HepG2 (cell line): ENCODE data around the gene ADSS1. TPM values are rescaled to one million over a fixed set of nuclear protein-coding genes. Genes with fewer than 3 reads are reported as not detected.

Experiments used
- ATAD3A ChIP-seq: sonication (generic); formaldehyde crosslinking; IDR thresholded peaks from 2 replicates; pipeline ENCODE4 v1.4.0; 2020; ENCODE audit warnings: missing genetic modification reagents
- FOSL1 ChIP-seq: sonication (generic); formaldehyde crosslinking; IDR thresholded peaks from 2 replicates; pipeline ENCODE4 v1.9.0; 2021; ENCODE audit warnings: missing genetic modification reagents, borderline replicate concordance
- HES4 ChIP-seq: sonication (generic); formaldehyde crosslinking; IDR thresholded peaks from 2 replicates; pipeline ENCODE4 v1.9.0; 2021; ENCODE audit warnings: mild to moderate bottlenecking, missing genetic modification reagents, borderline replicate concordance
- HIC2 ChIP-seq: sonication (generic); formaldehyde crosslinking; IDR thresholded peaks from 2 replicates; pipeline ENCODE4 v1.9.0; 2022; ENCODE audit warnings: low read depth, missing genetic modification reagents
- IKZF1 ChIP-seq: fragments of 450-650 bp; IDR thresholded peaks from 2 replicates; pipeline ENCODE4 v1.7.1; 2016
- KAT8 ChIP-seq: IDR thresholded peaks from 2 replicates; pipeline ENCODE4 v1.6.1; 2016; ENCODE audit warnings: missing genetic modification reagents, missing compliant biosample characterization
- MXD3 ChIP-seq: IDR thresholded peaks from 2 replicates; pipeline ENCODE4 v1.6.1; 2016; ENCODE audit warnings: mild to moderate bottlenecking, missing biosample characterization, missing genetic modification reagents
- MZF1 ChIP-seq: sonication (generic); formaldehyde crosslinking; IDR thresholded peaks from 2 replicates; pipeline ENCODE4 v1.8.1; 2023; ENCODE audit warnings: mild to moderate bottlenecking, missing genetic modification reagents, borderline replicate concordance
- PHF21A ChIP-seq: sonication (generic); formaldehyde crosslinking; IDR thresholded peaks from 2 replicates; pipeline ENCODE4 v1.5.0; 2020; ENCODE audit warnings: mild to moderate bottlenecking, missing genetic modification reagents
- POGK ChIP-seq: sonication (generic); formaldehyde crosslinking; conservative IDR thresholded peaks from 2 replicates; pipeline ENCODE4 v1.8.0; 2022; ENCODE audit warnings: mild to moderate bottlenecking, moderate library complexity, missing genetic modification reagents
- SMARCE1 ChIP-seq: fragments of 450-650 bp; IDR thresholded peaks from 2 replicates; pipeline ENCODE4 v1.6.1; 2017; ENCODE audit warnings: borderline replicate concordance
- TMF1 ChIP-seq: sonication (generic); formaldehyde crosslinking; IDR thresholded peaks from 2 replicates; pipeline ENCODE4 v1.8.1; 2022; ENCODE audit warnings: low read depth, missing genetic modification reagents
- ZBTB14 ChIP-seq: sonication (generic); formaldehyde crosslinking; IDR thresholded peaks from 2 replicates; pipeline ENCODE4 v1.4.0; 2020; ENCODE audit warnings: missing genetic modification reagents
- ZBTB2 ChIP-seq: sonication (generic); formaldehyde crosslinking; IDR thresholded peaks from 2 replicates; pipeline ENCODE4 v1.8.0; 2022; ENCODE audit warnings: low read depth, missing genetic modification reagents
- ZBTB46 ChIP-seq: sonication (generic); formaldehyde crosslinking; IDR thresholded peaks from 2 replicates; pipeline ENCODE4 v1.4.0; 2020; ENCODE audit warnings: mild to moderate bottlenecking, missing genetic modification reagents, borderline replicate concordance
- ZFP91 ChIP-seq: sonication (generic); formaldehyde crosslinking; IDR thresholded peaks from 2 replicates; pipeline ENCODE4 v1.9.0; 2022; ENCODE audit warnings: missing genetic modification reagents, mild to moderate bottlenecking, borderline replicate concordance
- ZNF746 ChIP-seq: sonication (generic); formaldehyde crosslinking; IDR thresholded peaks from 2 replicates; pipeline ENCODE4 v1.8.0; 2022; ENCODE audit warnings: mild to moderate bottlenecking, missing genetic modification reagents
- ZNF75D ChIP-seq: sonication (generic); formaldehyde crosslinking; IDR thresholded peaks from 2 replicates; pipeline ENCODE4 v1.8.1; 2023; ENCODE audit warnings: missing genetic modification reagents, mild to moderate bottlenecking, borderline replicate concordance
- polyA plus RNA-seq, 8 experiments: library from polyadenylated mRNA; depleted of rRNA in 3 of 8; stranded (reverse) in 7 of 8; unstranded in 1 of 8; fragments of >200 nt; fragmentation: Illumina TruSeq in 4 of 8; extraction: Trizol in 4 of 8; gene quantifications; 2 replicates each; pipeline versions ENCODE4 v1.2.1 to v1.2.3, GENCODE V29; 2011 to 2016; ENCODE audit warnings: low read depth in 4 of 8, missing spikeins in 1 of 8, mixed read lengths in 1 of 8; ENCODE audit not compliant: insufficient read depth in 1 of 8
- total RNA-seq, 5 experiments: library from RNA; depleted of rRNA; stranded (reverse); fragments of >200 nt; fragmentation: Illumina TruSeq; extraction: Trizol; gene quantifications; 2 replicates each; pipeline ENCODE4 v1.2.3, GENCODE V29; 2016; ENCODE audit warnings: low read depth in 1 of 5

Gene ADSS1
- total and polyA plus RNA-seq, 2 of the 13 experiments (the other 11 are each of a cell fraction or from before 2014, with no cell fraction given): 1.0 to 36.7 TPM

GRCh38 chr14:104723651-104724406 is at the start of gene ADSS1 (continued):
- TF ChIP-seq MXD3 (CRISPR knock-in tag): no peak
- 0 out of 2 replicates have a peak, but pooled peaks have one; percentile 77 for TF ChIP-seq HES4 (CRISPR knock-in tag)
- TF ChIP-seq FOSL1 (CRISPR knock-in tag): no peak
- TF ChIP-seq ATAD3A (CRISPR knock-in tag): no peak
- TF ChIP-seq SMARCE1: no peak
- no peak for TF ChIP-seq ZBTB46 (CRISPR knock-in tag)
- no peak; the same call in 1 of the 2 replicates for TF ChIP-seq HIC2 (CRISPR knock-in tag)
- TF ChIP-seq POGK (CRISPR knock-in tag): 0 out of 2 replicates have a peak, but pooled peaks have one; percentile 23
- no peak for TF ChIP-seq MZF1 (CRISPR knock-in tag)
- no peak for TF ChIP-seq ZBTB14 (CRISPR knock-in tag)
- TF ChIP-seq ZNF75D (CRISPR knock-in tag): no peak
- TF ChIP-seq ZNF746 (CRISPR knock-in tag): 0 out of 2 replicates have a peak, but pooled peaks have one; percentile 35
- no peak for TF ChIP-seq ZBTB2 (CRISPR knock-in tag)
- TF ChIP-seq ZFP91 (CRISPR knock-in tag): peak; percentile 80; the same call in 1 of the 2 replicates
- TF ChIP-seq TMF1: no peak; the same call in 1 of the 2 replicates
- no peak for TF ChIP-seq PHF21A (CRISPR knock-in tag)
- 0 out of 2 replicates have a peak, but pooled peaks have one; percentile 38 for TF ChIP-seq KAT8 (CRISPR knock-in tag)
- TF ChIP-seq IKZF1: no peak
